ENCODE data around the gene MELK.
"Not testable (repeated sequence)": the region's sequence is repeated elsewhere in the genome, so short reads cannot be mapped to it uniquely, and the experiment has no call there.

MELK gene

DNA sequence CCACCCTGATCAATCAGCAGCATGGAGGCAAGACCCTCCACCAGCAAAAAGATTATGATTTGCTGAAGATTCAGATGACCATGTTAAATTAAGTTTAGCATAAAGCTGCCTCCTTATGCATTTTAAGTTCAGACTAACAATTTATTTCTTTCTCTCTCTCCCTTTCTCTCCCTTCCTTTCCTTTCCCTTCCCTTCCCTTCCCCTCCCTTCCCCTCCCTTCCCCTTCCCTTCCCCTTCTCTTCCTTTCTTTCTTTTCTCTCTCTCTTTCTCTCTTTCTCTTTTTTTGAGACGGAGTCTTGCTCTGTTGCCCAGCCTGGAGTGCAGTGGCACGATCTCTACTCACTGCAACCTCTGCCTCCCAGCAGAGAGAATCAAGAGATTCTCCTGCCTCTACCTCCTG, 1.4 kb upstream of the MELK start:
- peaks cover 0 to 10% (median 0%) of the 10 kb centered on the region in 11 experiments; a peak in 3 of 22 replicates for H4K20me1 ChIP-seq
- peaks cover 30 to 53% (median 36%) of the 10 kb centered on the region in 10 experiments for H3K4me1 ChIP-seq
- H3K4me2 ChIP-seq: peak overlapping the region in 2 of 11 experiments; percentile 88 to 93; a peak in 5 of 22 replicates
- no peaks in the 10 kb centered on the region for H3K9me3 ChIP-seq (replicated peaks in 1 of 11)
- no peak overlapping the region for H3K9ac ChIP-seq
- H3K36me3 ChIP-seq: peaks cover 0 to 4% (median 0%) of the 10 kb centered on the region in 11 experiments; a peak in 5 of 22 replicates
- no peak overlapping the region for H3K27ac ChIP-seq
- TF ChIP-seq Cebpa-rat (IDR thresholded peaks at IDR 0.05): no peak
- no peaks in the 10 kb centered on the region for H3K27me3 ChIP-seq
- no peak overlapping the region for H3K4me3 ChIP-seq

DNA sequence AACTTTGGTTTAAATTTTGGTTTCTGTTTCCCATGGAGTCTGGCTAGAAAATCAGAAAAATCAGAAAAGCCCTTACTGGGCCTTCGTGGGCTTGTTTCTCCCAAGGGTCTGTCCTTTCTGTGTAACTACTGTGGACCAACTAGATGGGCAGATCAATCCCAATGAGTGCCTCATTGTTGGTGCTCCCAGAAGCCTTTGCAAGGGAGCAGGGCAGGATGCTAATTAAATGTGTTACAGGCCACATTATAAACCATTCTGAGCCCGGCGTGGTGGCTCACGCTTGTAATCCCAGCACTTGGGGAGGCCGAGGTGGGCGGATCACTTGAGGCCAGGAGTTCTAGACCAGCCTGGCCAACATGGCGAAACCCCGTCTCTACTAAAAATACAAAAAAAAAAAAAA, 1.4 kb downstream of the MELK start:
- Histone ChIP-seq H3K4me3 (peak overlapping the region; percentile 77 to 99 (median 90)), H3K36me3 (peaks cover 0 to 27% (median 6%) of the 10 kb centered on the region in 11 experiments; a peak in 9 of 22 replicates), H4K20me1 (peaks cover 0 to 18% (median 8%) of the 10 kb centered on the region in 11 experiments; a peak in 9 of 22 replicates), H3K4me1 (peaks cover 30 to 44% (median 36%) of the 10 kb centered on the region in 10 experiments), H3K27ac (peak overlapping the region in 10 of 11 experiments; percentile 71 to 87 (median 84); a peak in 19 of 22 replicates), H3K9ac (peak overlapping the region; percentile 80 to 90 (median 85)), H3K4me2 (peak overlapping the region; percentile 87 to 97 (median 92))
- not testable (repeated sequence) for H3K27me3 ChIP-seq; H3K9me3 ChIP-seq (replicated peaks in 1 of 11)

- peak overlapping the region in 1 of 11 experiments; percentile 19; a peak in 2 of 22 replicates for H3K9ac ChIP-seq
- H3K4me2 ChIP-seq: peak overlapping the region in 10 of 11 experiments; percentile 11 to 97 (median 91); a peak in 12 of 22 replicates
- peaks cover 30 to 44% (median 36%) of the 10 kb centered on the region in 10 experiments for H3K4me1 ChIP-seq
- H4K20me1 ChIP-seq: peaks cover 0 to 27% (median 10%) of the 10 kb centered on the region in 11 experiments; a peak in 9 of 22 replicates
- H3K27me3 ChIP-seq: no peaks in the 10 kb centered on the region
- no peak overlapping the region for H3K27ac ChIP-seq
- TF ChIP-seq Cebpa-rat (IDR thresholded peaks at IDR 0.05): no peak
- no peaks in the 10 kb centered on the region for H3K9me3 ChIP-seq (replicated peaks in 1 of 11)
- H3K4me3 ChIP-seq: no peak overlapping the region; a peak in 1 of 20 replicates
- peaks cover 0 to 41% (median 12%) of the 10 kb centered on the region in 11 experiments; a peak in 15 of 22 replicates for H3K36me3 ChIP-seq
Measured at GRCh38 chr9:36575411-36575882, 2.8 kb downstream of the MELK start.

DNA sequence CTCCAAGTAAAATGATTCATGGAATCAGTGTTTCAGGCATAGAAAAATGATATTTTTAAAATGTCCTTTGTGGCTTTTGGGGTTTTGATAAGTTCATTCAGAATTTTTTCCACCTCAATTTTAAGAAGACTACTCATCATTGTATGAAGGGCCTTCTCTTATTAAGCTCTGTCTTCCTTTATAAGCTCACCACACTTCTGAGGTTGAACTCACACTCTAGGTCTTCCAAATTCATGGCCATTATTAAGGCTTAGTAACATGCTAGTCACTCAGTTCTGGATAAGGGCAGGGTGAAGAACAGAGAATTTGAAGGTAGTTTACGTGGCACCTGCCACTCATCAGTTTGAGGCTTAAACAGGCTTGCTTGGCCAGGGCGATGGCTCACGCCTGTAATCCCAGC, 4.2 kb downstream of the MELK start:
- Histone ChIP-seq H3K4me1 (peaks cover 23 to 38% (median 33%) of the 10 kb centered on the region in 10 experiments), H3K9me3 (replicated peaks in 1 of 11) (no peaks in the 10 kb centered on the region), H3K27ac (no peak overlapping the region), H4K20me1 (peaks cover 0 to 34% (median 11%) of the 10 kb centered on the region in 11 experiments; a peak in 9 of 22 replicates), H3K9ac (no peak overlapping the region), H3K36me3 (peaks cover 0 to 55% (median 26%) of the 10 kb centered on the region in 11 experiments; a peak in 16 of 22 replicates), H3K4me3 (no peak overlapping the region), H3K27me3 (no peaks in the 10 kb centered on the region), H3K4me2 (no peak overlapping the region; a peak in 1 of 22 replicates)
- TF ChIP-seq Cebpa-rat (IDR thresholded peaks at IDR 0.05): no peak

- Histone ChIP-seq H3K4me1 (no peaks in the 10 kb centered on the region), H3K4me3 (no peak overlapping the region), H3K27me3 (no peaks in the 10 kb centered on the region), H3K9me3 (replicated peaks in 1 of 11) (no peaks in the 10 kb centered on the region), H3K4me2 (no peak overlapping the region), H4K20me1 (peaks cover 0 to 26% (median 5%) of the 10 kb centered on the region in 11 experiments; a peak in 9 of 22 replicates), H3K27ac (no peak overlapping the region), H3K36me3 (peaks cover 0 to 97% (median 87%) of the 10 kb centered on the region in 11 experiments; a peak in 21 of 22 replicates), H3K9ac (no peak overlapping the region)
- no peak for TF ChIP-seq Cebpa-rat (IDR thresholded peaks at IDR 0.05)
Measured at GRCh38 chr9:36584620-36585460, 12.1 kb downstream of the MELK start.

DNA sequence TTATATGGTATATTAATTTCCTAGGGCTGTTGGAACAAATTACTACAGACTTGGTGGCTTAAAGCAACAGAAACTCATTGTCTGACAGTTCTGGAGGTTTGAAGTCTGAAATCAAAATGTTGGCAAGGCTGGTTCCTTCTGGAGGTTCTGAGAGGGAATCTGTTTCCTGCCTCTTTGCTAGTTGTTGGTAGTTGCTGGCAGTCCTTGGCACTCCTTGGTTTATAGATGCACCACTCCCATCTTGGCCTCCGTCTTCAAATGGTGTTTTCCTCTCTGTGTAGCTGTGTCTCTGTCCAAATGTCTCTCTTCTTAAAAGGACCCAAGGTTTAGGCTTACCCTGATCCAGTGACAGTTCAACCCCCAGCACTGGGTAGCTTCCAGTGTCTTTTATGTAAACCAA, 17.5 kb downstream of the MELK start:
- H3K36me3 ChIP-seq: peaks cover 18 to 97% (median 94%) of the 10 kb centered on the region in 11 experiments; a peak in 21 of 22 replicates

DNA sequence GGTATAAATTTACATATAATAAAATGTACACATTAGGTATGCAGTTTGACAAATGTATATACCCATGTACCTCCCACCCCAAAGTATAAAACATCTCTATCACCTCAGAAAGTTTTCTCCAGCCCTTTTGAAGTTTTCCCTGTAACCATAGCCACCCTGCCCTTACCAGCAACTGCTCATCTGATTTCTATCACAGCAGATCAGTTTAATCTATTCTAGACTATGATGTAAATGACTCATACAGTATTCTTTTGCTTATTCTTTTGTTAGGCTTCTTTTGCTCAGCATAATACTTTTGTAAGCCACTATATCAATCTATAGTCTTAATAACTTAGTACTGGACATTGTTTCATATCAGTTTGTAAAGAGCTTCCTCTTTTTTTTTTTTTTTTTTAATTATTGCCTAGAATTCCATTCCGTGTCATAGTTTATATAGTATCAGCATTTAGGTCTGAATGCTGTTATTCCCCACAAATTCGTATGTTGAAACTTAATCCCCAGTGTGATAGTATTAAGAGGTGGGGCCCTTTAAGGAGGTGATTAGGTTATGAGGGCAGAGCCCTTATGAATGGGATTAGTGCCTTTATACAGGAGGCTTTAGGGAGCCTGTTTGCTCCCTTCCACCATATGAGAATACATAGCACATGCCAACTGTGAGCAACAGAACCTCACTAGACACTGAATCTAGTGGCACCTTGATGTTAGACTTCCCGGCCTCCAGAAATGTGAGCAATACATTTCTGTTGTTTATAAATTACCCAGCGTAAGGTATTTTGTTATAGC, 20.3 kb downstream of the MELK start:
- no peak overlapping the region for H3K4me2 ChIP-seq
- H4K20me1 ChIP-seq: peaks cover 0 to 24% (median 0%) of the 10 kb centered on the region in 11 experiments; a peak in 3 of 22 replicates
- H3K9me3 ChIP-seq (replicated peaks in 1 of 11): no peaks in the 10 kb centered on the region
- no peaks in the 10 kb centered on the region for H3K4me1 ChIP-seq
- H3K9ac ChIP-seq: no peak overlapping the region
- TF ChIP-seq Cebpa-rat (IDR thresholded peaks at IDR 0.05): no peak
- H3K27ac ChIP-seq: no peak overlapping the region
- H3K4me3 ChIP-seq: no peak overlapping the region
- H3K36me3 ChIP-seq: peaks cover 18 to 100% (median 97%) of the 10 kb centered on the region in 11 experiments; a peak in 21 of 22 replicates
- H3K27me3 ChIP-seq: no peaks in the 10 kb centered on the region

More for the DNA sequence above, 17.5 kb downstream of the MELK start:
- no peak overlapping the region for H3K4me3 ChIP-seq
- no peak for TF ChIP-seq Cebpa-rat (IDR thresholded peaks at IDR 0.05)
- no peak overlapping the region for H3K9ac ChIP-seq
- no peaks in the 10 kb centered on the region for H3K9me3 ChIP-seq (replicated peaks in 1 of 11)
- H3K4me2 ChIP-seq: no peak overlapping the region
- H4K20me1 ChIP-seq: peaks cover 0 to 32% (median 0%) of the 10 kb centered on the region in 11 experiments; a peak in 5 of 22 replicates
- H3K27me3 ChIP-seq: no peaks in the 10 kb centered on the region
- H3K27ac ChIP-seq: no peak overlapping the region
- no peaks in the 10 kb centered on the region for H3K4me1 ChIP-seq

DNA sequence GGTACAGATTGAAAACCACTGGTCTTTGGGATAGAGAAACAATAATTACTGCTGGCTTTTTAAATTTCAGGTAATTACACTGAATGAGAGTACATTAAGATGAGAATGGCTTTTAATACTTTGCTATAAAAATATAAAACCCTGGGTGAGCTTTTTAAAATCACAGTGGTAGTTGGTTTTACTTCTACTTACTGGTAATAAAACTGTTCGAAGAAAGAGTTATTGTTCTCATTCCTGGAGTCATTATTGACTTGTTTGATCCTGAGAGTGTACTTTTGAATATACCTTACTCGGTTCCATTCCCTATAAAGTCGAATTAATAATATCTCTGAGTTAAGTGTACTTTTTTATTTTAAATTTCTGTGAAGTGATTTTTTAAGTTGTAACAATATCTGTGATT, 21.5 kb downstream of the MELK start:
- H3K9me3 ChIP-seq (replicated peaks in 1 of 11): no peaks in the 10 kb centered on the region
- H3K4me1 ChIP-seq: no peaks in the 10 kb centered on the region
- no peak for TF ChIP-seq Cebpa-rat (IDR thresholded peaks at IDR 0.05)
- H3K9ac ChIP-seq: no peak overlapping the region
- peaks cover 0 to 30% (median 0%) of the 10 kb centered on the region in 11 experiments; a peak in 3 of 22 replicates for H4K20me1 ChIP-seq
- H3K27me3 ChIP-seq: no peaks in the 10 kb centered on the region
- H3K4me2 ChIP-seq: no peak overlapping the region
- peaks cover 18 to 100% (median 98%) of the 10 kb centered on the region in 11 experiments; a peak in 21 of 22 replicates for H3K36me3 ChIP-seq
- no peak overlapping the region for H3K27ac ChIP-seq
- H3K4me3 ChIP-seq: no peak overlapping the region

Measured in BLaER1 treated with 17β-estradiol and CSF1 and Interleukin-3, amounts not matched to agents 10 nM and 100 nM (cell line).